ENCODE measurements around the gene RPGRIP1L.

GRCh38 chr16:53678756-53679343 lies 24.8 kb downstream of the RPGRIP1L start:
- TF ChIP-seq CTCF (IDR thresholded peaks at IDR 0.05) (no peak), REST (IDR thresholded peaks at IDR 0.05; ENCODE audit: insufficient read depth in 1 of 2, low read depth in 2 of 2, low read length in 1 of 2) (no peak), POLR2AphosphoS5 (IDR thresholded peaks at IDR 0.05; ENCODE audit: low read depth, low read length) (no peak), SIN3A (IDR thresholded peaks at IDR 0.05; ENCODE audit: borderline replicate concordance, insufficient read depth, low read depth, low read length) (no peak), TCF7L2 (IDR thresholded peaks at IDR 0.05; ENCODE audit: low read depth, low read length) (no peak)
